ENCODE measurements around the gene SH3GL3. TPM values are rescaled to one million over a fixed set of nuclear protein-coding genes. Genes with fewer than 3 reads are reported as not detected.

Gene SH3GL3
- total RNA-seq, 1 donor from 2014 or later: not detected

Other genes with a start within 250 kb of the SH3GL3 start
- gene HDGFL3, start 239.5 kb upstream of the SH3GL3 start, total RNA-seq: 34.6 and 38.7 TPM in 2 replicates
- not detected in 2 replicates for gene BNC1, start 162.7 kb upstream of the SH3GL3 start, total RNA-seq
- gene ADAMTSL3, start 206.8 kb downstream of the SH3GL3 start, total RNA-seq: not detected in 2 replicates